Natural killer cell (primary cell): ENCODE measurements around the gene SORBS1. TPM values are rescaled to one million over a fixed set of nuclear protein-coding genes. Genes with fewer than 3 reads are reported as not detected.

Experiments used
- ATAC-seq, 3 donors: fragments of 150-1000 bp in 2 of 3; fragments of 200-7000 bp in 1 of 3; cut with Tn5 transposase; 1 replicate in 1 of 3; 2 replicates in 2 of 3; pipeline ENCODE4 v1.10.0; 2021; ENCODE audit warnings: mild to moderate bottlenecking in 2 of 3, moderate library complexity in 2 of 3
- DNase-seq, 2 donors: peaks; one replicate each; pipeline versions ENCODE4 v3.0.0 to v3.0.0-alpha.2; 2013 to 2021; ENCODE audit warnings: mixed read lengths in 1 of 2
- H3K27ac ChIP-seq: one replicate; pipeline ENCODE4 v1.5.1; 2013; ENCODE audit warnings: mild to moderate bottlenecking, low read length
- H3K27me3 ChIP-seq: one replicate; pipeline ENCODE4 v1.6.1; 2013; ENCODE audit warnings: low read length; ENCODE audit not compliant: control insufficient read depth, insufficient read depth
- H3K36me3 ChIP-seq: one replicate; pipeline ENCODE4 v1.6.1; 2013; ENCODE audit warnings: low read length; ENCODE audit not compliant: control insufficient read depth, insufficient read depth
- H3K4me1 ChIP-seq: one replicate; pipeline ENCODE4 v1.6.1; 2013; ENCODE audit warnings: low read length; ENCODE audit not compliant: control insufficient read depth, insufficient read depth
- H3K4me3 ChIP-seq: one replicate; pipeline ENCODE4 v1.5.1; 2013; ENCODE audit warnings: low read length
- H3K9me3 ChIP-seq: one replicate; pipeline ENCODE4 v1.6.1; 2013; ENCODE audit warnings: low read length; ENCODE audit not compliant: control insufficient read depth, insufficient read depth
- H3K27ac Mint-ChIP-seq, 2 donors: one replicate each; pipeline ENCODE4 v1.8.0; 2022; ENCODE audit warnings: mild to moderate bottlenecking in 2 of 2, mixed read lengths in 2 of 2, moderate library complexity in 1 of 2
- H3K27me3 Mint-ChIP-seq, 2 donors: one replicate each; pipeline ENCODE4 v1.8.0; 2022; ENCODE audit warnings: low read depth in 2 of 2, mixed read lengths in 2 of 2
- H3K36me3 Mint-ChIP-seq: one replicate; pipeline ENCODE4 v1.8.0; 2022; ENCODE audit warnings: mixed read lengths
- H3K4me1 Mint-ChIP-seq, 2 donors: one replicate each; pipeline ENCODE4 v1.8.0; 2022; ENCODE audit warnings: mixed read lengths in 2 of 2
- H3K4me3 Mint-ChIP-seq: one replicate; pipeline ENCODE4 v1.8.0; 2022; ENCODE audit warnings: mild to moderate bottlenecking, moderate library complexity, mixed read lengths
- H3K9me3 Mint-ChIP-seq, 2 donors: one replicate each; pipeline ENCODE4 v1.8.0; 2022; ENCODE audit warnings: mixed read lengths in 2 of 2
- CTCF ChIP-seq: fragments of 200-600 bp; IDR thresholded peaks from one replicate; pipeline ENCODE4 v1.8.0; 2022; ENCODE audit warnings: antibody characterized with exemption
- WGBS: methylation state at CpG from one replicate; pipeline ENCODE4 v1.1.7; 2013; ENCODE audit warnings: missing lambda C conversion rate; ENCODE audit not compliant: insufficient coverage; 5-methylcytosine and 5-hydroxymethylcytosine counted together
- intact Hi-C: fragments of 100-400 bp; cut with micrococcal nuclease; formaldehyde crosslinking; loops from one replicate; pipeline ENCODE4 v1.14.2; 2022
- total RNA-seq, 4 donors: library from RNA; stranded (reverse); fragments of 120-200 nt in 1 of 4; gene quantifications; one replicate each; pipeline versions ENCODE4 v1.2.3 to v1.2.4, GENCODE V29; 2013 to 2022

Gene SORBS1
- total RNA-seq, 3 donors from 2014 or later (not counting 1 experiment from before 2014, with no cell fraction given) = 2.4 to 5.4 (median 2.8) TPM

DNA sequence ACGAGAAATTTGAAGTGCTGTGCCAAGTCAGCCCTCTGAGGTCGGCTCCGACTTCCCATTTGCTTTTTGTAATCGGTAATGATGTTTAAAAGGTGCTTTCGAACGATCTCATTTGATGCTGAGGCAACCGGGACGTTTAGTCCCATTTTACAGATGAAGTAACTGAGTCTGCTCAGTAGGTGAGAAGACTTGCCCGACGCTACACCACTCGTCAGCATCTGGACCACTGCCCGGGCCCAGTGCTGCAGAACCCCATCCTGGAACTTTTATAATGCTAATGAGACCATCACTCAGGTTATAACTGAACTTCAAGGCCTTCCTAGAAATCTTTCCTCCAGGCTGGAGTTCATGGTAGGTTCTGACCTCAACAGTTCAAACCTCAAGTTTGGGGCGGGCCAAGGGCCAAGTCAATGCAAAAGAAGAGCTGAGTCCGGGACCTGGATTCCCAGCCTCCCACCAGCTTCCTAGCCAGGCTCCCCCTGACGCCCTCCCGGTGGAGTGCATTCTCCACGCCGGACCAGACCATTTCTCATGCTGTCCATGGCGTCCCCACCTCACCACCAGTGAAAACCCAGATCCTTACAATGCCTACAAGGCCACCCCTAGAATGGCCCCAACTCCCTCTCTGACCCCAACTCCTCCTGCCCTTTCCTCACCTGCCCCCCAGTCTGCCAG is 269.7 kb downstream of the SORBS1 start:
- Mint-ChIP-seq H3K9me3 (no peaks in the 10 kb centered on the region), H3K27me3 (peaks cover 0 to 38% of the 10 kb centered on the region in 2 donors)
- H3K4me1 ChIP-seq = peaks cover 52% of the 10 kb centered on the region

DNA sequence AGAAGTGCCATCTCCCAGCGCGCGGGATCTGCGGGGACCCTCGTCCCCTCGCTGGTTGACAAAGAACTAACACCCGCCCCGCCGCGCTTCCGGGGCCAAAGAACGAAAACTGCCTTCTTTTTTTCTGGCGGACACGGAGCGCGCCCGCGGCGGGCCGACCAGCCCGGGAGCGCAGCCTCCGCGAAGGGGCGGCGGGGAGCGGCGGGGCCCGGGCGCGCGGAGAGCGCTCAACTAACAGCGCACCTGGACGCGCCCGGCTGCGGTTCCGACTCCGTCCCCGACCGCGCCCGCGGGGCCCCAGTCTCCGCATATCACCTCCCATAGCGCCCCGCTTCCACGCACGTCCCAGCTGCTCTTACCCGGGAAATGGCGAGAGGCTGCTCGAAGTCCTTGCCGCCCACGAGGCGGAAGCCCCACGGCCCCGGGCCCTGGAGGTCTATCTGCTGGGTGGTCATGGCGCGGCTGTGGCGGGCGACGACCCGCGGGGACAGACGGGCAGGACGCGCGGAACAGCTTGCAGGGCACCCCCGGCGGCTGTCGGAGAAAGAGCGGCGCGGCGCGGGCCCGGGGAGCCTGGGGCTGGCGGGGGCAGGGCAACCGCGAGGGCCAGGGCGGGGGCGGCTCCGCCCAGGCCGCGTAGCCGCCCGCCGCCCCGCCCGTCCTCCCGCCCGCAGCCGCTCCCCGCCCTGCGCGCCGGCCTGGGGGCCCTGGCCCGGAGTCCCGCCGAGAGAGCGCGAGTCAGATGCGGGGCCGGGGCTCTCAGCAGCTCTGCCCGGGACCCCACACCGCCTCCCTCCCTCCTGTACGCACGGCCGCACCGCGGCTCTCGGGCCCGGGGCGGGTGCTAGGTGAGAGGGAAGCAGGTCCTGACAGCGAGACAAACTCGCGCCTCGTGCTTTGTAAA is 270.5 kb downstream of the SORBS1 start, which contains the start of gene PDLIM1:
TSS of gene PDLIM1 (minus strand) at position 543 of the 904 bp plus-strand sequence. CDS start at position 455, 88 bp downstream.
- Histone ChIP-seq H3K9me3 (no peaks in the 10 kb centered on the region), H3K36me3 (no peaks in the 10 kb centered on the region), H3K27ac (peak within 1 kb of the TSS; percentile 63), H3K4me1 (peaks cover 45% of the 10 kb centered on the region), H3K4me3 (peak within 1 kb of the TSS; percentile 72), H3K27me3 (no peaks in the 10 kb centered on the region)
- no peak for TF ChIP-seq CTCF
- Mint-ChIP-seq H3K4me3 (peak within 1 kb of the TSS; percentile 91), H3K36me3 (no peaks in the 10 kb centered on the region), H3K4me1 (peaks cover 28 to 32% of the 10 kb centered on the region in 2 donors), H3K27ac (no peak within 1 kb of the TSS), H3K9me3 (no peaks in the 10 kb centered on the region), H3K27me3 (peaks cover 0 to 38% of the 10 kb centered on the region in 2 donors)
- peak; percentile 75 to 85 (median 82) for ATAC-seq
- DNase-seq = peak; percentile 30 to 59
- under 1% methylated on average over 119 of the region's 119 CpGs for WGBS
- intact Hi-C loops = no loop called here

More for the DNA sequence above, 269.7 kb downstream of the SORBS1 start:
- no peaks in the 10 kb centered on the region for H3K36me3 Mint-ChIP-seq
- no peaks in the 10 kb centered on the region for H3K27me3 ChIP-seq
- H3K36me3 ChIP-seq = no peaks in the 10 kb centered on the region
- H3K4me3 Mint-ChIP-seq = peak overlapping the region; percentile 86
- peak overlapping the region; percentile 63 for H3K27ac ChIP-seq
- ATAC-seq (no peak), DNase-seq (no peak)
- intact Hi-C loops = no loop called here
- H3K9me3 ChIP-seq = no peaks in the 10 kb centered on the region
- H3K27ac Mint-ChIP-seq = no peak overlapping the region
- 66% methylated on average over 19 of the region's 19 CpGs for WGBS
- peak overlapping the region; percentile 31 for H3K4me3 ChIP-seq
- H3K4me1 Mint-ChIP-seq = peaks cover 30 to 35% of the 10 kb centered on the region in 2 donors
- no peak for TF ChIP-seq CTCF

DNA sequence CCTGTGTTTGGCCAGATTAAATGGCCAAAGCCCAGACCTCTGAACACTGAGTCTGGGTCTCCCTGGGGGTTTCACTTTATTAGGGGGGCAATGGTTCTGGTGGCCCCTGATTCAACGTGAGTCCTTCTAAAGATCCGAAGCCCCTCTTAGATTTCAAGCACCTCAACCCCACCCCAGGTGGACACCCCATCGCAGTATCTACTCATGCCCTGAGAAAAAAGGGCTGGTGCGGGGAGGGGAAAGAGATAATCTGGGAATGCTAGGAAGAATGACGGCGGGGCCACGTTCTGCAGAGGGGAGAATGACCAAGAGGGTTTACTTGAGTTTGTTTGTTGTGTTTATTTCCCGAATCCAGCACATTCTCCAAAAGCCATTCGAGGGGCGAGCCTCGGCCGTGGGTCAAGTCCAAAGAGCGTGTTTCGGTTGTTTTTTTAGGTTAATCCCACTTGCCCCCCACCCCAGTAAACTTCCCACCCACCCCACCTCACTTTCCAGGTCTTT is 271.2 kb downstream of the SORBS1 start:
- no peak for TF ChIP-seq CTCF
- ATAC-seq = no peak
- no peak for DNase-seq
- H3K9me3 Mint-ChIP-seq = no peaks in the 10 kb centered on the region
- H3K27ac Mint-ChIP-seq = no peak overlapping the region
- H3K4me1 ChIP-seq = peaks cover 42% of the 10 kb centered on the region
- no peaks in the 10 kb centered on the region for H3K36me3 ChIP-seq
- H3K9me3 ChIP-seq = no peaks in the 10 kb centered on the region
- H3K4me3 ChIP-seq = peak overlapping the region; percentile 72
- WGBS = 67% methylated on average over 12 of the region's 14 CpGs
- no peaks in the 10 kb centered on the region for H3K27me3 ChIP-seq
- intact Hi-C loops = no loop called here
- H3K4me1 Mint-ChIP-seq = peaks cover 20 to 27% of the 10 kb centered on the region in 2 donors
- H3K27me3 Mint-ChIP-seq = peaks cover 0 to 38% of the 10 kb centered on the region in 2 donors
- H3K27ac ChIP-seq = no peak overlapping the region
- peak overlapping the region; percentile 86 for H3K4me3 Mint-ChIP-seq
- no peaks in the 10 kb centered on the region for H3K36me3 Mint-ChIP-seq
